Spleen (tissue), 11 donors: ENCODE data around the gene NEDD4L. TPM values are rescaled to one million over a fixed set of nuclear protein-coding genes. Genes with fewer than 3 reads are reported as not detected.
A peak's percentile ranks its signal among the peaks of the same experiment; 100 is the strongest.

Experiments used
- DNase-seq: peaks from one replicate; pipeline ENCODE4 v3.0.0-alpha.2; 2020
- H3K27ac ChIP-seq, 8 donors: fragments of 200-600 bp; sonication (generic) in 7 of 8; 1 replicate in 4 of 8; 2 replicates in 4 of 8; pipeline versions ENCODE4 v1.5.0 to v1.8.0; 2016 to 2021; ENCODE audit warnings: inconsistent platforms in 4 of 8, mild to moderate bottlenecking in 4 of 8, moderate library complexity in 1 of 8
- H3K27me3 ChIP-seq, 7 donors: fragments of 200-600 bp; sonication (generic) in 6 of 7; replicated peaks in 1 of 7; 1 replicate in 4 of 7; 2 replicates in 3 of 7; pipeline versions ENCODE4 v1.5.0 to v1.8.0; 2016 to 2021; ENCODE audit warnings: inconsistent platforms in 3 of 7, mild to moderate bottlenecking in 1 of 7
- H3K36me3 ChIP-seq, 6 donors: fragments of 200-600 bp; sonication (generic) in 5 of 6; 1 replicate in 4 of 6; 2 replicates in 2 of 6; pipeline versions ENCODE4 v1.5.0 to v1.8.0; 2016 to 2021; ENCODE audit warnings: inconsistent platforms in 2 of 6
- H3K4me1 ChIP-seq, 6 donors: fragments of 200-600 bp; sonication (generic) in 5 of 6; 1 replicate in 3 of 6; 2 replicates in 3 of 6; pipeline versions ENCODE4 v1.5.0 to v1.8.0; 2016 to 2021; ENCODE audit warnings: inconsistent platforms in 3 of 6
- H3K4me3 ChIP-seq, 8 donors: fragments of 200-600 bp; sonication (generic) in 7 of 8; 1 replicate in 4 of 8; 2 replicates in 4 of 8; pipeline versions ENCODE4 v1.5.0 to v1.8.0; 2016 to 2021; ENCODE audit warnings: inconsistent platforms in 4 of 8, mild to moderate bottlenecking in 4 of 8, moderate library complexity in 2 of 8
- H3K9me3 ChIP-seq, 8 donors: fragments of 200-600 bp; sonication (generic) in 7 of 8; 1 replicate in 4 of 8; 2 replicates in 4 of 8; pipeline versions ENCODE4 v1.5.0 to v1.8.0; 2016 to 2021; ENCODE audit warnings: inconsistent platforms in 4 of 8
- CTCF ChIP-seq, 11 experiments: fragments of 200-600 bp in 7 of 11; fragments of 450-650 bp in 4 of 11; sonication (generic) in 4 of 11; IDR thresholded peaks in 8 of 11; conservative IDR thresholded peaks in 3 of 11; 1 replicate in 7 of 11; 2 replicates in 4 of 11; pipeline versions ENCODE4 v1.4.0 to v1.8.0; 2016 to 2021; ENCODE audit warnings: antibody characterized with exemption in 11 of 11, inconsistent platforms in 4 of 11, mild to moderate bottlenecking in 1 of 11
- POLR2A ChIP-seq, 3 donors: fragments of 450-650 bp; IDR thresholded peaks; one replicate each; pipeline ENCODE4 v1.5.1; 2017; ENCODE audit warnings: antibody characterized with exemption in 3 of 3, mild to moderate bottlenecking in 1 of 3
- POLR2AphosphoS5 ChIP-seq, 3 donors: sonication (generic); formaldehyde crosslinking; IDR thresholded peaks; one replicate each; pipeline ENCODE4 v1.5.1; 2017; ENCODE audit warnings: antibody characterized with exemption in 3 of 3
- WGBS, 5 donors: extraction: QIAGEN DNeasy Blood & Tissue Kit in 3 of 5; methylation state at CpG; one replicate each; pipeline versions ENCODE4 v1.1.5 to v1.1.7; 2013 to 2018; 5-methylcytosine and 5-hydroxymethylcytosine counted together
- intact Hi-C: fragments of 100-400 bp; cut with DNase I; formaldehyde crosslinking; loops from one replicate; pipeline ENCODE4 v1.15.0; 2023; ENCODE audit warnings: low total_unique reads
- polyA plus RNA-seq, 3 donors: library from polyadenylated mRNA; stranded (reverse); fragments of 200-250 nt; gene quantifications; one replicate each; pipeline ENCODE4 v1.2.1, GENCODE V29; 2013
- total RNA-seq, 7 donors: library from RNA; depleted of rRNA in 3 of 7; stranded (reverse); fragments of >200 nt in 3 of 7; fragmentation: NEBNext Ultra II Directional in 4 of 7; extraction: Animal tissue kit (Norgen Biotek cat#: 25700) in 4 of 7; gene quantifications; one replicate each; pipeline versions ENCODE4 v1.1.0 to v1.2.1, GENCODE V29; 2016 to 2021
- donor health status: healthy with polysubstance abuse.
- donor health status: DM: no; HTN: no; CAD: no; lungs with moderate emphysema.
- donor health status: DM: no; HTN: no; CAD: no.
- donor health status: Bipolar disorder and iron deficiency.
- donor health status: healthy.
- donor health status: DM: no; HTN: no; CAD: no.
- donor health status: DM: yes; HTN: yes; CAD: no.

Gene NEDD4L
- total and polyA plus RNA-seq, 10 donors = 8.7 to 26.9 (median 18.3) TPM

GRCh38 chr18:58360324-58360723 is 316.3 kb downstream of the NEDD4L start:
- no peak for TF ChIP-seq POLR2A (IDR thresholded peaks at IDR 0.05)
- TF ChIP-seq POLR2AphosphoS5 (IDR thresholded peaks at IDR 0.05) = no peak
- no peak for TF ChIP-seq CTCF (IDR thresholded peaks at IDR 0.05 in 8 of 11, conservative IDR thresholded peaks at IDR 0.05 in 3 of 11)
- DNase-seq = no peak
- intact Hi-C loops = no loop called here
- Histone ChIP-seq H3K9me3 (no peaks in the 10 kb centered on the region), H3K4me3 (no peak overlapping the region), H3K27ac (no peak overlapping the region), H3K27me3 (no peaks in the 10 kb centered on the region), H3K4me1 (no peaks in the 10 kb centered on the region), H3K36me3 (peaks cover 0 to 22% (median 0%) of the 10 kb centered on the region in 6 donors)
- WGBS, 5 donors = 85 to 94% (median 90%) methylated on average over 2 of the region's 2 CpGs

GRCh38 chr18:58361212-58361611 is 317.2 kb downstream of the NEDD4L start:
- peak overlapping the region in 4 of 8 donors; percentile 46 to 68 (median 60) for H3K27ac ChIP-seq
- peaks cover 0 to 31% (median 2%) of the 10 kb centered on the region in 6 donors for H3K36me3 ChIP-seq
- intact Hi-C loops = no loop called here
- H3K4me1 ChIP-seq = no peaks in the 10 kb centered on the region
- H3K9me3 ChIP-seq = no peaks in the 10 kb centered on the region
- TF ChIP-seq CTCF (IDR thresholded peaks at IDR 0.05 in 8 of 11, conservative IDR thresholded peaks at IDR 0.05 in 3 of 11) = no peak
- TF ChIP-seq POLR2AphosphoS5 (IDR thresholded peaks at IDR 0.05) = no peak
- TF ChIP-seq POLR2A (IDR thresholded peaks at IDR 0.05) = no peak
- 89 to 94% (median 92%) methylated on average over 5 of the region's 5 CpGs for WGBS, 5 donors
- no peak overlapping the region for H3K4me3 ChIP-seq
- no peak for DNase-seq
- no peaks in the 10 kb centered on the region for H3K27me3 ChIP-seq

GRCh38 chr18:58362027-58362575 is 318.1 kb downstream of the NEDD4L start:
- 49 to 63% (median 54%) methylated on average over 8 of the region's 8 CpGs for WGBS, 5 donors
- Histone ChIP-seq H3K27me3 (no peaks in the 10 kb centered on the region), H3K4me3 (no peak overlapping the region), H3K36me3 (peaks cover 0 to 38% (median 4%) of the 10 kb centered on the region in 6 donors), H3K4me1 (no peaks in the 10 kb centered on the region), H3K27ac (peak overlapping the region; percentile 7 to 68 (median 48)), H3K9me3 (no peaks in the 10 kb centered on the region)
- no peak for DNase-seq
- intact Hi-C loops = no loop called here
- TF ChIP-seq POLR2A (IDR thresholded peaks at IDR 0.05) (no peak), POLR2AphosphoS5 (IDR thresholded peaks at IDR 0.05) (peak in 1 of 3 donors; percentile 56)

GRCh38 chr18:58362829-58363271 is 318.8 kb downstream of the NEDD4L start:
- intact Hi-C loops = no loop called here
- H3K4me3 ChIP-seq = no peak overlapping the region
- DNase-seq = no peak
- H3K4me1 ChIP-seq = no peaks in the 10 kb centered on the region
- peaks cover 0 to 38% (median 4%) of the 10 kb centered on the region in 6 donors for H3K36me3 ChIP-seq
- TF ChIP-seq POLR2A (IDR thresholded peaks at IDR 0.05) (no peak), CTCF (IDR thresholded peaks at IDR 0.05 in 8 of 11, conservative IDR thresholded peaks at IDR 0.05 in 3 of 11) (no peak), POLR2AphosphoS5 (IDR thresholded peaks at IDR 0.05) (no peak)
- H3K9me3 ChIP-seq = no peaks in the 10 kb centered on the region
- peak overlapping the region in 7 of 8 donors; percentile 16 to 68 (median 46) for H3K27ac ChIP-seq
- 76 to 94% (median 82%) methylated on average over 2 of the region's 2 CpGs for WGBS, 5 donors
- H3K27me3 ChIP-seq = no peaks in the 10 kb centered on the region
